Suprapubic skin (tissue), 3 donors: ENCODE data around the gene BSG.

Experiments
- EP300 ChIP-seq: sonication (generic); formaldehyde crosslinking; IDR thresholded peaks from one replicate; pipeline ENCODE4 v1.6.1; 2017; ENCODE audit warnings: antibody characterized with exemption
- TF ChIP-seq, protein P1 (sequence below), 2 donors: fragments of 200-600 bp in 1 of 2; fragments of 450-650 bp in 1 of 2; sonication (generic) in 1 of 2; IDR thresholded peaks; one replicate each; pipeline ENCODE4 v1.5.1; 2016 to 2019; ENCODE audit warnings: antibody characterized with exemption in 2 of 2, mild to moderate bottlenecking in 1 of 2, moderate library complexity in 1 of 2

DNA sequence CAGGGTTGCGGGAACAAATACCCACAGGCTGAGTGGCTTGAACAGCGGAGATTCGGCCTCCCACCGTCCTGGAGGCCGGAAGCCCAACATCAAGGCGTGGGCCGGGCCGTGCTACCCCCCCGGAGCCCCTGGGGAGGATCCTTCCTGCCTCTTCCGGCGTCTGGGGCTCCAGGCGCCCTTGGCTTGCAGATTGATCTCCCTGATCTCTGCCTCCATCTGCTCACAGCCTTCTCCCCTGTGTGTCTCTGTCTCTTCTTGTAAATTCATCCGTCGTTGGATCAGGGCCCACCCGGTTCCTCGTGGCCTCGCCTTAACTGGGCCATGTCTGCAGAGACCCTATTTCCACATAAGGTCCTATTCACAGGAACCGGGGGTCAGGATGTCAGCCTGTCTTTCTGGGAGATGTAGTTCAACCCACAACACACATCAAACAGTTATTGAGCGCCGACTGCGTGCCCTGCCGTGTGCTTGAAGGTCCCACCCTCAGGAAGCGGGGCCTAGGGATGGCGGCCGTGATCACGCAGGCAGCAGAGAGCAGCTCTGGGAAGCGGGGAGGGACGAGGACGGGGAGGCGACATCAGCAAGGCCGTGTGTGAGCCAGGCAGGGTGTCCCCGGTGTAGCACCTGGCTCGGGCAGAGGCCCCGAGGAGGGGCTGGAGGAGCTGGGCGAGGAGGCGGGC lies 38.5 kb downstream of the BSG start:
- TF ChIP-seq, protein P1, sequence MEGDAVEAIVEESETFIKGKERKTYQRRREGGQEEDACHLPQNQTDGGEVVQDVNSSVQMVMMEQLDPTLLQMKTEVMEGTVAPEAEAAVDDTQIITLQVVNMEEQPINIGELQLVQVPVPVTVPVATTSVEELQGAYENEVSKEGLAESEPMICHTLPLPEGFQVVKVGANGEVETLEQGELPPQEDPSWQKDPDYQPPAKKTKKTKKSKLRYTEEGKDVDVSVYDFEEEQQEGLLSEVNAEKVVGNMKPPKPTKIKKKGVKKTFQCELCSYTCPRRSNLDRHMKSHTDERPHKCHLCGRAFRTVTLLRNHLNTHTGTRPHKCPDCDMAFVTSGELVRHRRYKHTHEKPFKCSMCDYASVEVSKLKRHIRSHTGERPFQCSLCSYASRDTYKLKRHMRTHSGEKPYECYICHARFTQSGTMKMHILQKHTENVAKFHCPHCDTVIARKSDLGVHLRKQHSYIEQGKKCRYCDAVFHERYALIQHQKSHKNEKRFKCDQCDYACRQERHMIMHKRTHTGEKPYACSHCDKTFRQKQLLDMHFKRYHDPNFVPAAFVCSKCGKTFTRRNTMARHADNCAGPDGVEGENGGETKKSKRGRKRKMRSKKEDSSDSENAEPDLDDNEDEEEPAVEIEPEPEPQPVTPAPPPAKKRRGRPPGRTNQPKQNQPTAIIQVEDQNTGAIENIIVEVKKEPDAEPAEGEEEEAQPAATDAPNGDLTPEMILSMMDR (IDR thresholded peaks at IDR 0.05) = no peak
- no peak for TF ChIP-seq EP300
